ENCODE results near the gene CARS1.

CARS1 gene

GRCh38 chr11:3021125-3021524 lies 36.1 kb downstream of the CARS1 start:
- Histone ChIP-seq H3K27me3 (ENCODE audit: control insufficient read depth, insufficient read depth, low read length, poor library complexity, severe bottlenecking) (no peaks in the 10 kb centered on the region), H3K27ac (ENCODE audit: insufficient read depth, low read depth, low read length, poor library complexity, severe bottlenecking) (no peak overlapping the region), H3K36me3 (ENCODE audit: control insufficient read depth, insufficient read depth, low read length) (peaks cover 9% of the 10 kb centered on the region), H3K9me3 (ENCODE audit: control insufficient read depth, low read length) (no peaks in the 10 kb centered on the region), H3K4me1 (ENCODE audit: control insufficient read depth, insufficient read depth, low read length) (no peaks in the 10 kb centered on the region), H3K4me3 (ENCODE audit: insufficient read depth, low read depth, low read length) (no peak overlapping the region)
- WGBS, 2 experiments, result 69% methylated on average over 4 of the region's 4 CpGs

GRCh38 chr11:3020011-3020410 lies 37.2 kb downstream of the CARS1 start:
- no peaks in the 10 kb centered on the region for H3K27me3 ChIP-seq (ENCODE audit: control insufficient read depth, insufficient read depth, low read length, poor library complexity, severe bottlenecking)
- no peaks in the 10 kb centered on the region for H3K4me1 ChIP-seq (ENCODE audit: control insufficient read depth, insufficient read depth, low read length)
- WGBS, 2 experiments, result 94 to 95% methylated on average over 12 of the region's 12 CpGs
- no peak overlapping the region for H3K27ac ChIP-seq (ENCODE audit: insufficient read depth, low read depth, low read length, poor library complexity, severe bottlenecking)
- H3K4me3 ChIP-seq (ENCODE audit: insufficient read depth, low read depth, low read length), result no peak overlapping the region
- H3K9me3 ChIP-seq (ENCODE audit: control insufficient read depth, low read length), result no peaks in the 10 kb centered on the region
- peaks cover 9% of the 10 kb centered on the region for H3K36me3 ChIP-seq (ENCODE audit: control insufficient read depth, insufficient read depth, low read length)

GRCh38 chr11:3018596-3018995 lies 38.6 kb downstream of the CARS1 start:
- Histone ChIP-seq H3K27ac (ENCODE audit: insufficient read depth, low read depth, low read length, poor library complexity, severe bottlenecking) (no peak overlapping the region), H3K9me3 (ENCODE audit: control insufficient read depth, low read length) (no peaks in the 10 kb centered on the region), H3K4me1 (ENCODE audit: control insufficient read depth, insufficient read depth, low read length) (no peaks in the 10 kb centered on the region), H3K27me3 (ENCODE audit: control insufficient read depth, insufficient read depth, low read length, poor library complexity, severe bottlenecking) (no peaks in the 10 kb centered on the region), H3K36me3 (ENCODE audit: control insufficient read depth, insufficient read depth, low read length) (peaks cover 9% of the 10 kb centered on the region), H3K4me3 (ENCODE audit: insufficient read depth, low read depth, low read length) (no peak overlapping the region)
- WGBS, 2 experiments, result 93 to 94% methylated on average over 5 of the region's 5 CpGs

- H3K4me3 ChIP-seq (ENCODE audit: insufficient read depth, low read depth, low read length), result no peak overlapping the region
- H3K27me3 ChIP-seq (ENCODE audit: control insufficient read depth, insufficient read depth, low read length, poor library complexity, severe bottlenecking), result no peaks in the 10 kb centered on the region
- peaks cover 9% of the 10 kb centered on the region for H3K36me3 ChIP-seq (ENCODE audit: control insufficient read depth, insufficient read depth, low read length)
- H3K27ac ChIP-seq (ENCODE audit: insufficient read depth, low read depth, low read length, poor library complexity, severe bottlenecking), result no peak overlapping the region
- H3K4me1 ChIP-seq (ENCODE audit: control insufficient read depth, insufficient read depth, low read length), result no peaks in the 10 kb centered on the region
- 95 to 96% methylated on average over 11 of the region's 11 CpGs for WGBS, 2 experiments
- no peaks in the 10 kb centered on the region for H3K9me3 ChIP-seq (ENCODE audit: control insufficient read depth, low read length)
Observed at GRCh38 chr11:3016861-3017260, 40.4 kb downstream of the CARS1 start.

- no peaks in the 10 kb centered on the region for H3K27me3 ChIP-seq (ENCODE audit: control insufficient read depth, insufficient read depth, low read length, poor library complexity, severe bottlenecking)
- peaks cover 11% of the 10 kb centered on the region for H3K36me3 ChIP-seq (ENCODE audit: control insufficient read depth, insufficient read depth, low read length)
- WGBS, 2 experiments, result 93 to 95% methylated on average over 10 of the region's 10 CpGs
- H3K9me3 ChIP-seq (ENCODE audit: control insufficient read depth, low read length), result no peaks in the 10 kb centered on the region
- no peaks in the 10 kb centered on the region for H3K4me1 ChIP-seq (ENCODE audit: control insufficient read depth, insufficient read depth, low read length)
- H3K27ac ChIP-seq (ENCODE audit: insufficient read depth, low read depth, low read length, poor library complexity, severe bottlenecking), result no peak overlapping the region
- no peak overlapping the region for H3K4me3 ChIP-seq (ENCODE audit: insufficient read depth, low read depth, low read length)
Observed at GRCh38 chr11:3015796-3016195, 41.4 kb downstream of the CARS1 start.

- Histone ChIP-seq H3K4me3 (ENCODE audit: insufficient read depth, low read depth, low read length) (no peak overlapping the region), H3K36me3 (ENCODE audit: control insufficient read depth, insufficient read depth, low read length) (peaks cover 14% of the 10 kb centered on the region), H3K27ac (ENCODE audit: insufficient read depth, low read depth, low read length, poor library complexity, severe bottlenecking) (no peak overlapping the region), H3K9me3 (ENCODE audit: control insufficient read depth, low read length) (no peaks in the 10 kb centered on the region), H3K27me3 (ENCODE audit: control insufficient read depth, insufficient read depth, low read length, poor library complexity, severe bottlenecking) (no peaks in the 10 kb centered on the region), H3K4me1 (ENCODE audit: control insufficient read depth, insufficient read depth, low read length) (no peaks in the 10 kb centered on the region)
- WGBS, 2 experiments, result 97% methylated on average over 4 of the region's 4 CpGs
Observed at GRCh38 chr11:3014943-3015342, 42.3 kb downstream of the CARS1 start.

- H3K27ac ChIP-seq (ENCODE audit: insufficient read depth, low read depth, low read length, poor library complexity, severe bottlenecking), result no peak overlapping the region
- H3K9me3 ChIP-seq (ENCODE audit: control insufficient read depth, low read length), result no peaks in the 10 kb centered on the region
- no peaks in the 10 kb centered on the region for H3K4me1 ChIP-seq (ENCODE audit: control insufficient read depth, insufficient read depth, low read length)
- 93 to 96% methylated on average over 16 of the region's 16 CpGs for WGBS, 2 experiments
- no peaks in the 10 kb centered on the region for H3K27me3 ChIP-seq (ENCODE audit: control insufficient read depth, insufficient read depth, low read length, poor library complexity, severe bottlenecking)
- H3K36me3 ChIP-seq (ENCODE audit: control insufficient read depth, insufficient read depth, low read length), result peaks cover 16% of the 10 kb centered on the region
- H3K4me3 ChIP-seq (ENCODE audit: insufficient read depth, low read depth, low read length), result no peak overlapping the region
Observed at GRCh38 chr11:3014057-3014938, 42.9 kb downstream of the CARS1 start.

GRCh38 chr11:3011891-3012885 lies 45.0 kb downstream of the CARS1 start:
- Histone ChIP-seq H3K27ac (ENCODE audit: insufficient read depth, low read depth, low read length, poor library complexity, severe bottlenecking) (no peak overlapping the region), H3K27me3 (ENCODE audit: control insufficient read depth, insufficient read depth, low read length, poor library complexity, severe bottlenecking) (no peaks in the 10 kb centered on the region), H3K4me3 (ENCODE audit: insufficient read depth, low read depth, low read length) (no peak overlapping the region), H3K36me3 (ENCODE audit: control insufficient read depth, insufficient read depth, low read length) (peaks cover 17% of the 10 kb centered on the region), H3K4me1 (ENCODE audit: control insufficient read depth, insufficient read depth, low read length) (no peaks in the 10 kb centered on the region), H3K9me3 (ENCODE audit: control insufficient read depth, low read length) (no peaks in the 10 kb centered on the region)
- 89% methylated on average over 31 of the region's 31 CpGs for WGBS, 2 experiments

- H3K4me3 ChIP-seq (ENCODE audit: insufficient read depth, low read depth, low read length), result no peak overlapping the region
- H3K27me3 ChIP-seq (ENCODE audit: control insufficient read depth, insufficient read depth, low read length, poor library complexity, severe bottlenecking), result no peaks in the 10 kb centered on the region
- H3K9me3 ChIP-seq (ENCODE audit: control insufficient read depth, low read length), result no peaks in the 10 kb centered on the region
- H3K27ac ChIP-seq (ENCODE audit: insufficient read depth, low read depth, low read length, poor library complexity, severe bottlenecking), result no peak overlapping the region
- peaks cover 8% of the 10 kb centered on the region for H3K36me3 ChIP-seq (ENCODE audit: control insufficient read depth, insufficient read depth, low read length)
- 93% methylated on average over 13 of the region's 13 CpGs for WGBS, 2 experiments
- no peaks in the 10 kb centered on the region for H3K4me1 ChIP-seq (ENCODE audit: control insufficient read depth, insufficient read depth, low read length)
Observed at GRCh38 chr11:3010521-3011275, 46.5 kb downstream of the CARS1 start.

All from ectodermal cell (in vitro differentiated cells).